ENCODE measurements around the gene TWF2.
A peak's percentile ranks its signal among the peaks of the same experiment; 100 is the strongest.

TWF2 gene

GRCh38 chr3:52237657-52238172, 1.2 kb downstream of the TWF2 start:
- no peak for DNase-seq (ENCODE audit: low spot score)

GRCh38 chr3:52237006-52237656, 1.8 kb downstream of the TWF2 start:
- no peak for DNase-seq (ENCODE audit: low spot score)

DNA sequence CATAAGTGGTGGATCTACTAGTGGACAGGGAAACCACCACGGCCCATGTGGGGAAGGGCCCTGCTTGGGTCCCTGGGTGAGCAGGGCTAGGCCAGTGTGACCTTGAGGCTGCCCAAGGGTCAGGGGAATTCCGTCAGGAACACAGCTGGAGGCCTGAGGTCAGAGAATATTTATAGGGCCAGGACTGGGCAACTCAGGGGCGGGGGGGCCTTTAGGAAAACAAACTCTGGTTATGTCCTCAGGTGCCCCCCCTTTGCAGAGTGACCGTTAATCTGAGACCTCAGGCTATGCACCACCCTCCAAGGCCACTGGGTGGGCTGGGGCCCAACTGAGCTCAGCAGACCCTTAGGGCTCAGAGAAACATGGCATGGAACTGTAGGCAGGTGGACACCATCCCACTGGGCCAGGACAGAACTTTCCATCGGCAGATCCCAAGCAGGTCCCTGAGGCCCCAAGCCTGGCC, 2.5 kb downstream of the TWF2 start:
- no peak for DNase-seq (ENCODE audit: low spot score)

DNA sequence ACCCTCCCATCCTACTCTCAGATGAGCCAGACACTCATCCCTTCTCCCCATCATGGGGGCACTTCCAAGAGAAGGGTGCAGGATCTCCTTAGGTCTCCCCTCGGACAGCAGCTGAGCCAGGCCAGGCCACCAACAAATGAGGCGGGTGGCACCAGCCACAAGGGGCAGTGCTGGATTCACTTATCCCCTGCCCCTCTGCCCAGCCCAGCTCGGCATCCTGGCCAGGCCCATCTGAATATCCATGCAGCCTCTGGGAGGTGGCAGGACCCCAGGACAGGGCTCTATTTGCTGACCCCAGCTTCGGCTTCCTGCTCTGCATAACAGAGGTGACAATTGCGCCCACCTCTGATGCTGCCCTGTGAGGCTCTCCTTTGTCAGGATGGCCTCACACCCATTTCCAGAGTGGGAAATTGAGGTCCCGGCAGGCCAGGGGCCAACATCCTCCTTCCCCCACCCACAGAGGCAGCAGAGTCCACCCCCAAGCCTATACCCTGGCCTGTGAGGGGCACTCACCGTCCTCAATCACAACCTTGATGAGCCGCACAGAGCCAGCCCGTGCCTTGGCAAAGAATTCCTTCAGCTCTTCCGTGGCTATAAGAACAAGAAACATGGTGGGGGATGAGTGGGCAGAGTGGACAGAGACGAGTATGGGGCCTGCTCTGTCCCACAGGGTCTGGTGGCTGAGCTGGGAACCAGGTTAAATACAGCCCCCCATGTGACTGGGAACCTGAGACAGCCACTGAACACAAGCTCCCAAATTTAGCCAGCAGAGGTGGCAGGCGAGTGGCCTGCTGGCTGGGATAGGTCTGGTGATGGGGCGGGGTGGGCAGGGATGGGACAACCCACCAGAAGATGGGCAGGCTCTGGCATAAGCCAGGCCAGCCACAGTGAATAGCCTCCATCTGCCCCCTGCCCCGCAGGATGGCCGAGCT, 4.2 kb downstream of the TWF2 start:
- DNase-seq (ENCODE audit: low spot score) = no peak

DNA sequence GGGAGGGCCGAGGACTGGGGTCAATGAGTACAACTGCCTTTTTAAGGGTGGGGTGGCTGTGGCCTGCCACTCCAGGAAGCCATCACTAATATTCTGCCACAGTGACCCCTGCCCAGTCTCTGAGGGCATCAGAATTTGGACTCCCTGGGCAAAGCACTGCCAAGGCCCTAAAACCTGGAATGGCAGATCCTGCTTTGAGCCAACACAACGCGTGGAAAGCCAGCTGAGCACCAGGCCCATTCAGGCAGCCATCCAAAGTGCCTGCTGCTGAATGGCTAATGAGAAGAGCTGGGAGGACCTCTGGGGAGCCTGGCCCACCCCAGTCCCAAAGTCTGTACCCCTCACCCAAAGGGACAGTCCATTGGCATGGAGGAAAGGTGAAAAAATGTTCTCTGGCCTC, 5.0 kb downstream of the TWF2 start:
- no peak for DNase-seq (ENCODE audit: low spot score)

DNA sequence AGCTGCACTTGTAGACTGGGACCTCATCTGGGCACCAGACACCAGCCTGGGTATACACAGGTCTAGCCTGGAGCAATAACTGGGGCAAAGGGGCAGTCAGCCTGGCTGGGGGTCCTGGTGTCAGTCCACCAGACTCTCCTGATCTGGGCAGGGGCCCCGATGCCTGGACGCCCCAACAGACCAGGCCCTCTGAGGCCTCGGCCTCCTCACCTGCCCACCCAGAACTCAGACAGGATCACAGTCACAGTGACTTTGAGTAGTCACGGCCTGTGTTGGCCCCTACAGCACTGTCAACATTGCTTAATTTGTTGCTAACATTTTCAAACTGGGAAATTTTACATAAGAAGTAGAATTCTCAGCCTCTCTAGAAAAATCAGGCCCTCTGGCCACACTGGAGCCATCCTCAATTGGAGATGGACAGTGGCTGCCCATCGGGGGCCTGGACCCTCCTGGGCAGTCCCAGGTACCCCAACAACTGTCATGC, 5.8 kb downstream of the TWF2 start:
- DNase-seq (ENCODE audit: low spot score) = no peak

DNA sequence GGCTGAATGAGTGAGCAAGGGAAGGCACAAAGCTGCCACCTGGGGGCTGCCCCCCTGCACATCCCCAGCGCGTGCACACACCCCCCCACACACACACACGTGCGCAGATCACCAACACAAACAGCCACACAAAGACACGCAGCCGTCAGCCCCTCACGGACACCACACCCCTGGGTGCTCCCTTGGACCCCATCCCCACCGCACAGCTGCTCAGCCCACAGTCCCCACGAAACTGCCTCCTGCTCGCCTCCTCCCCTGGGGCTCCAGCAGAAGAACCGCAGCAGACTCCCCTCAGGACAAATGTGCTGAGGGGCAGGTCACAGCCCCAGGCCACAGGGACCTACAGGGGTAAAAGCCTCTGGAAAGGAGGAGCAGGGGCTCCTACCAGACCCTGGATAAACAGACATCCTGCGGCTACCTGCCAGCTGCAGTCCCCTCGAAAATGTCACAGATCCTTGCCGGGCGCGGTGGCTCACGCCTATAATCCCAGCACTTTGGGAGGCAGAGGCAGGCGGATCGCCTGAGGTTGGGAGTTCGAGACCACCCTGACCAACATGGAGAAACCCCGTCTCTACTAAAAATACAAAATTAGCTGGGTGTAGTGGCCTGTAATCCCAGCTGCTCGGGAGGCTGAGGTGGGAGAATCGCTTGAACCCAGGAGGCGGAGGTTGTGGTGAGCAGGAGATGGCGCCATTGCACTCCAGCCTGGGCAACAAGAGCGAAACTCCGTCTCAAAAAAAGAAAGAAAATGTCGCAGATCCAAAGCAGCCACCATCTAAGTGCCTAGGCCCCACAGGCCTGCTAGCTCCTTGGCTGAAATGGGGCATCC, 6.5 kb downstream of the TWF2 start:
- no peak for DNase-seq (ENCODE audit: low spot score)

- DNase-seq (ENCODE audit: low spot score) = peak; percentile 94
These were observed 7.3 kb downstream of the TWF2 start for GRCh38 chr3:52231502-52232278.

DNA sequence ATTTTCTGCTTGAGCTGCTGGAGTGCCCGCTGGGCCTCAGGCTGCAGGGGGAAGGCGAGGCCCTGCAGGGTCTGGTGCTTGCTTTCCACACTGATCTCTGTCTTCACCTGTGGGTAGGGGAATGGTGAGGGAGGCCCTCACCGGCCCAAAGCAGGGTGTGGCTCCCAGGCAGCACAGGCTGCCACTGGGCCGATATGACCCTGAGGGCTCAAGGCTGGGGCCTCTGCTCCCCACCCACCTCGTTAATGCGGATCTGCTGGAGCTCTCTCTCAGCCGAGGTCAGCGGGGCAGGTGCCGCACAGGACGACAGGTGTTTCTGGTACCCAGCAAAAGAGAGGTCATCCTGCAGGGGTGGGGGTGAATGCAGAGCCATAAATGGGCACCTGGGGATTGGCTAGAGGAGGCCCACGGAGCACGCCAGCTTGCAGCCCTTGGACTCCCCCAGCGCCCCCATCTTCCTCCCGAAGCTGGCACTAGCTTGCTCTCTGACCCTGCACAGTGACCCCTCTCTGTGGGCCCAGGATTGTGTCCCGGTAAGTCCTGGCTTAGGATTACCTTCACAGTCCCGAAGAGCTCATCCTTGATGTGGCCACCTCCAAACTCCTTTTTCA, 8.0 kb downstream of the TWF2 start:
- no peak for DNase-seq (ENCODE audit: low spot score)

GRCh38 chr3:52230461-52230860, 8.5 kb downstream of the TWF2 start:
- no peak for DNase-seq (ENCODE audit: low spot score)

DNA sequence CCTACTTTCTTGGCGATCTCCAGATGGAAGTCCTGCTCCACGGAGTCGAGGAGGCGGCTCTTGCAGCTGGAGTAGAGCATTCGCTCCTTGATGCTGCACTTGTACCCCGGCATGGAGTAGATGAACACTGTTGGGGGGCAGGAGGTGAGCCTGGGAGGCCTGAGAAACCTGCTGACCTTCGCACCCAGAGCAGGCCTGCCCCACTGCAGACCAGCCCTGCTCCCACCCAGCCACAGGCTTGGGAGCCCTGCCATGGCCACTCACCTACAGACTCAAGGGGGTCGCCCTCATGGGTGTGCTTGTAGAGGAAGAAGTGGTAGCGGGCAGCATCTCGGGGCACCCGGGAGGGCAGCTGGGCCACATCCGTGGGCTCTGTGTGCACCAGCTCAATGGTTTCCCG, 9.3 kb downstream of the TWF2 start:
- no peak for DNase-seq (ENCODE audit: low spot score)

DNA sequence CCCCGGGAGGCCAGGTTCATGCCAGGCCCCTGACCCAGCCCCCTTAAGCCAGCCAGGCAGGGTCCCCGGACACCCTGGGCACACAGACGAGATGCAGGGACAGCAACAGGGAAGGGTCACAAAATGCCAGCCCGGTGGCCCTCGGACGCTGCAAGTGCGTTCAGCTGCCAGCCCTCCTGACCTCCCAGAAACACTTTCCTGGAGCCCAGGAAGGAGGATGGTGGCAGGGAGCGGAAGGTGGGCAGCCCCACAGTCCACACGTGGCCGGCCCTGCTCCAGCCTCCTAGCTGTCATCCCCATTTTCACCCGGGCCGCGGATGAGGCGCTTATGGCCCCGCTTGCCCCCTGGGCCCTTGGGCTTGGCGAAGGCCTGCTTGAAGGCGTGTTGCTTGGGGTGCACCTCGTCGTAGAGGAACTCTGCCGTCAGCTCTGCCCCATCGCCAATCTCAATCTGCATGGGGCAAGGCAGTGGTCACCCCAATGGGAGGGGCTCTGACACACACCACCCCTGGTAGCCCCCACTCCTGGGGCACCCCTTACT, 10.1 kb downstream of the TWF2 start:
- no peak for DNase-seq (ENCODE audit: low spot score)

GRCh38 chr3:52228266-52228665, 10.7 kb downstream of the TWF2 start:
- DNase-seq (ENCODE audit: low spot score) = no peak

GRCh38 chr3:52227766-52228165, 11.2 kb downstream of the TWF2 start:
- DNase-seq (ENCODE audit: low spot score) = no peak

- no peak for DNase-seq (ENCODE audit: low spot score)
These were observed 11.8 kb downstream of the TWF2 start for GRCh38 chr3:52227117-52227516.

GRCh38 chr3:52226229-52226817, 12.6 kb downstream of the TWF2 start:
- DNase-seq (ENCODE audit: low spot score) = no peak

GRCh38 chr3:52225452-52226228, 13.3 kb downstream of the TWF2 start, which contains the start of gene TLR9:
Gene TLR9 (minus strand): TSS chr3:52225645. CDS start chr3:52225529, 116 bp downstream.
- DNase-seq (ENCODE audit: low spot score) = no peak

DNA sequence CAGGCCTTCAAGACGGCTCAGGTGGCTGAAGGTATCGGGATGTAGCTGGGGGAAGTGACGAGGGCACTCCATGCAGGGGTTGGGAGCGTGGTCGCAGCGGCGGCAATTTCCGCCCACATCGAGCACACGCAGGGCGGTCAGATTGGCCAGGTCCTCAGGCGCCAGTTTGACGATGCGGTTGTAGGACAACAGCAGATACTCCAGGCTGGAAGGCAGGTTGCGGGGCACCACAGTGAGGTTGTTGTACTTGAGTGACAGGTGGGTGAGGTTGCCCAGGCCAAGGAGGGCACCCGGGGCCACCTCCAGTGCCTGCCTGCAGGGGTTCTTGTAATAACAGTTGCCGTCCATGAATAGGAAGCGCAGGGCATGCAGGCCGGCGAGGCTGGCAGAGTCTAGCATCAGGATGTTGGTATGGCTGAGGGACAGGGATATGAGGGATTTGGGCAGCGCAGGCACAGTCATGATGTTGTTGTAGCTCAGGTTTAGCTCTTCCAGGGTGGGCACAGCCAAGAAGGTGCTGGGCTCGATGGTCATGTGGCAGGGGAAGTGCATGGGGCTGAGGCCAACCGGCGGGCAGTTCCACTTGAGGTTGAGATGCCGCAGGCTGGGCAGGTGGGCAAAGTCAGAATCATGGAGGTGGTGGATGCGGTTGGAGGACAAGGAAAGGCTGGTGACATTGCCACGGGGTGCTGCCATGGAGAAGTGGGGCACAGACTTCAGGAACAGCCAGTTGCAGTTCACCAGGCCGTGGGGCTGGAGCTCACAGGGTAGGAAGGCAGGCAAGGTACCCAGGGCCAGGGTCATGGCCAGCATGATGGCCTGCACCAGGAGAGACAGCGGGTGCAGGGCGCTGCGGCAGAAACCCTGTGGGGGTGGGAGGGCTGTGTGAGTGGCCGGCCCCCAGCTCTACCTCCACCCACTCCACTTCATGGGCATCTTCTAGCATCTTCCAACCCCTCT, 15.2 kb downstream of the TWF2 start:
- DNase-seq (ENCODE audit: low spot score) = no peak

Measured in D341Med (cell line).